GM12878 (cell line): Measurements from ENCODE around the gene PTBP3. TPM values are rescaled to one million over a fixed set of nuclear protein-coding genes. Genes with fewer than 3 reads are reported as not detected.

Experiments used
- ATAC-seq: fragments of 200-7000 bp; cut with Tn5 transposase; 3 replicates; pipeline ENCODE4 v1.9.1; 2020; ENCODE audit warnings: mild to moderate bottlenecking, moderate library complexity
- BruUV-seq: library from RNA; stranded (reverse); fragments of 400-500 nt; replicated peaks from 2 replicates; lab custom pipeline; 2021; lab: Mats Ljungman, UMichigan
- CTCF ChIA-PET: fragments of 300-600 bp; sonication (Branson Sonifier 250); formaldehyde crosslinking; extraction: SDS; loops from one replicate; lab custom pipeline; 2021; ENCODE audit warnings: inconsistent platforms; lab: Yijun Ruan, JAX
- POLR2A ChIA-PET: fragments of 350-600 bp; formaldehyde crosslinking; extraction: SDS; loops from one replicate; lab custom pipeline; 2021; ENCODE audit warnings: inconsistent platforms; lab: Charles Lee
- RAD21 ChIA-PET: fragments of 300-600 bp; sonication (Branson Sonifier 250); formaldehyde crosslinking; loops from one replicate; lab custom pipeline; 2023; ENCODE audit warnings: antibody characterized with exemption; ENCODE audit not compliant: unreplicated experiment; lab: Charles Lee
- SMC1A ChIA-PET: fragments of 300-600 bp; sonication (Branson Sonifier 250); formaldehyde crosslinking; loops from one replicate; lab custom pipeline; 2023; ENCODE audit not compliant: unreplicated experiment, uncharacterized antibody; lab: Charles Lee
- DNase-seq: peaks from one replicate; pipeline ENCODE4 v3.0.0-alpha.2; 2011; ENCODE audit warnings: low read depth, low spot score
- FAIRE-seq: peaks from 3 replicates; lab custom pipeline; 2011; peaks lifted over from hg19 to GRCh38; lab: Jason Lieb, UNC
- H2AFZ ChIP-seq: 2 replicates; pipeline ENCODE4 v1.6.0; 2011; ENCODE audit warnings: low read depth, low read length, control low read depth; ENCODE audit not compliant: control insufficient read depth
- H3K27ac ChIP-seq: 2 replicates; pipeline ENCODE4 v1.5.1; 2011; ENCODE audit warnings: control low read depth; ENCODE audit not compliant: control insufficient read depth, insufficient read depth
- H3K27me3 ChIP-seq, 2 experiments: replicated peaks in 1 of 2; 2 replicates each; pipeline versions ENCODE4 v1.6.0 to v1.6.1; 2011; ENCODE audit warnings: low read length in 1 of 2; ENCODE audit not compliant: control insufficient read depth in 2 of 2, insufficient read depth in 2 of 2
- H3K36me3 ChIP-seq, 2 experiments: 2 replicates each; pipeline ENCODE4 v1.5.1; 2011; ENCODE audit warnings: low read length in 1 of 2; ENCODE audit not compliant: control insufficient read depth in 2 of 2, insufficient read depth in 2 of 2
- H3K4me1 ChIP-seq: 2 replicates; pipeline ENCODE4 v1.6.1; 2011; ENCODE audit warnings: mild to moderate bottlenecking, low read length, moderate library complexity, mixed read lengths; ENCODE audit not compliant: control insufficient read depth, insufficient read depth
- H3K4me2 ChIP-seq: 2 replicates; pipeline ENCODE4 v1.6.0; 2011; ENCODE audit warnings: control low read depth; ENCODE audit not compliant: control insufficient read depth, insufficient read depth
- H3K4me3 ChIP-seq: fragments of 200-600 bp; sonication (generic); 2 replicates; pipeline ENCODE4 v1.5.1; 2016
- H3K79me2 ChIP-seq: 2 replicates; pipeline ENCODE4 v1.6.0; 2011; ENCODE audit warnings: low read length; ENCODE audit not compliant: control insufficient read depth, insufficient read depth
- H3K9ac ChIP-seq: 2 replicates; pipeline ENCODE4 v1.8.0; 2011; ENCODE audit warnings: low read length, control low read depth, mixed read lengths; ENCODE audit not compliant: control insufficient read depth, insufficient read depth
- H3K9me3 ChIP-seq: replicated peaks from 3 replicates; pipeline ENCODE4 v1.5.1; 2011; ENCODE audit warnings: mild to moderate bottlenecking, low read length; ENCODE audit not compliant: control insufficient read depth, insufficient read depth
- H4K20me1 ChIP-seq: 2 replicates; pipeline ENCODE4 v1.6.0; 2011; ENCODE audit not compliant: control insufficient read depth, insufficient read depth
- CBX5 ChIP-seq: sonication (generic); IDR thresholded peaks from 2 replicates; pipeline ENCODE4 v1.6.1; 2016; ENCODE audit warnings: low read depth, moderate library complexity, mild to moderate bottlenecking, inconsistent platforms
- FOS ChIP-seq: IDR thresholded peaks from 3 replicates; pipeline ENCODE4 v1.6.1; 2011; ENCODE audit warnings: borderline replicate concordance; ENCODE audit not compliant: insufficient read length; ENCODE audit errors: extremely low read depth
- MAX ChIP-seq: IDR thresholded peaks from 2 replicates; pipeline ENCODE4 v1.6.1; 2012; ENCODE audit warnings: low read depth, low read length, improper control_type of control experiment
- NFXL1 ChIP-seq: fragments of 450-650 bp; IDR thresholded peaks from 2 replicates; pipeline ENCODE4 v1.6.1; 2017; ENCODE audit warnings: antibody characterized with exemption, mild to moderate bottlenecking, borderline replicate concordance
- PAX5 ChIP-seq: IDR thresholded peaks from 2 replicates; pipeline ENCODE4 v1.6.1; 2011; ENCODE audit warnings: low read depth, low read length, borderline replicate concordance
- RAD51 ChIP-seq: fragments of 450-650 bp; IDR thresholded peaks from 2 replicates; pipeline ENCODE4 v1.6.1; 2016; ENCODE audit warnings: moderate library complexity, mild to moderate bottlenecking, inconsistent platforms
- ZBTB4 ChIP-seq: fragments of 450-650 bp; formaldehyde crosslinking; IDR thresholded peaks from 2 replicates; pipeline ENCODE4 v1.4.0; 2022; ENCODE audit warnings: mild to moderate bottlenecking, moderate library complexity
- in situ Hi-C: fragments of 300-500 bp; cut with MboI; formaldehyde crosslinking; loops from 9 replicates; pipeline ENCODE4 v1.14.3; 2018; ENCODE audit warnings: mixed read lengths
- intact Hi-C: fragments of 100-400 bp; cut with micrococcal nuclease; formaldehyde crosslinking; loops from one replicate; pipeline ENCODE4 v1.14.2; 2022; ENCODE audit not compliant: unreplicated experiment
- polyA plus RNA-seq, 11 experiments: library from polyadenylated mRNA; depleted of rRNA in 4 of 11; unstranded in 6 of 11; stranded (reverse) in 5 of 11; fragments of >200 nt; fragmentation: Nextera tagmentation in 4 of 11; fragmentation: Illumina TruSeq in 1 of 11; extraction: Ambion mirVana in 4 of 11; extraction: Trizol in 1 of 11; gene quantifications; 1 replicate in 1 of 11; 2 replicates in 10 of 11; pipeline versions ENCODE4 v1.2.1 to v1.2.3, GENCODE V29; 2011 to 2016; ENCODE audit warnings: inconsistent platforms in 2 of 11, missing spikeins in 2 of 11, low read depth in 1 of 11
- total RNA-seq, 4 experiments: library from RNA; depleted of rRNA in 3 of 4; stranded (reverse); fragments of >200 nt in 3 of 4; fragmentation: Illumina TruSeq in 1 of 4; extraction: Trizol in 1 of 4; gene quantifications; 2 replicates each; pipeline versions ENCODE4 v1.2.1 to v1.2.3, GENCODE V29; 2013 to 2021

The PTBP3 gene
- total and polyA plus RNA-seq, 10 of the 15 experiments (the other 5 are each of a cell fraction or from before 2014, with no cell fraction given) = 12.5 to 104 (median 52.7) TPM

GRCh38 chr9:112288029-112288428 lies 45.4 kb downstream of the PTBP3 start:
- ChIA-PET RAD21 (interaction anchor here (2.1 kb wide), 1 partner anchor 10 kb away, joined by 5 read pairs; no protein-coding TSS in a partner anchor), CTCF (interaction anchor here (1.0 kb wide), 1 partner anchor 26 kb away, joined by 5 read pairs; no protein-coding TSS in a partner anchor), SMC1A (interaction anchor here (1.2 to 1.5 kb wide), 3 partner anchors 22 to 30 kb away, joined by 3 to 4 read pairs (median 3); no protein-coding TSS in a partner anchor), POLR2A (interaction anchor here (0.8 kb wide), 1 partner anchor 10 kb away, joined by 3 read pairs; no protein-coding TSS in a partner anchor)
- no peak for TF ChIP-seq NFXL1
- TF ChIP-seq PAX5 = no peak
- TF ChIP-seq RAD51 = no peak
- no peak for TF ChIP-seq FOS
- no peak for TF ChIP-seq MAX
- no peak for TF ChIP-seq CBX5
- no peak for TF ChIP-seq ZBTB4 (CRISPR knock-in tag)
- Histone ChIP-seq H3K4me1 (no peaks in the 10 kb centered on the region), H2AFZ (no peak overlapping the region), H3K27ac (no peak overlapping the region), H3K79me2 (peaks cover 3% of the 10 kb centered on the region), H3K27me3 (no peaks in the 10 kb centered on the region), H3K9ac (no peak overlapping the region), H4K20me1 (no peaks in the 10 kb centered on the region), H3K36me3 (peaks cover 3 to 14% of the 10 kb centered on the region in 2 experiments), H3K4me2 (no peak overlapping the region), H3K4me3 (no peak overlapping the region), H3K9me3 (peaks cover 30% of the 10 kb centered on the region)
- in situ Hi-C loops (no loop called here), intact Hi-C loops (no loop called here)
- FAIRE-seq (no peak), DNase-seq (no peak), ATAC-seq (no peak)
- BruUV-seq = no TSS peak
